ENCODE results near the gene HPCA. TPM values are rescaled to one million over a fixed set of nuclear protein-coding genes. Genes with fewer than 3 reads are reported as not detected.

HPCA gene
- total RNA-seq, 2 experiments from 2014 or later = not detected

Other genes starting within 250 kb of the HPCA start
- gene ZBTB8OS, start 235.9 kb upstream of the HPCA start, total RNA-seq = 10 to 100 TPM; 76.9 to 83.7 TPM
- gene RBBP4, start 235.3 kb upstream of the HPCA start, total RNA-seq = 100 to 1,000 TPM; 295 to 302 TPM
- not detected for gene SYNC, start 183.7 kb upstream of the HPCA start, total RNA-seq
- 100 to 1,000 TPM; 241 to 243 TPM for gene YARS1, start 69.1 kb upstream of the HPCA start, total RNA-seq
- gene S100PBP, start 68.8 kb upstream of the HPCA start, total RNA-seq = 10 to 100 TPM; 34.8 to 35.6 TPM
- not detected for gene FNDC5, start 15.6 kb upstream of the HPCA start, total RNA-seq
- 1 to 10 TPM; 3.0 to 3.2 TPM for gene TMEM54, start 14.9 kb downstream of the HPCA start, total RNA-seq
- gene RNF19B, start 78.3 kb downstream of the HPCA start, total RNA-seq = 10 to 100 TPM; 21.7 to 22.5 TPM
- gene AK2, start 150.4 kb downstream of the HPCA start, total RNA-seq = 100 to 1,000 TPM; 384 TPM
- gene AZIN2, start 194.7 kb downstream of the HPCA start, total RNA-seq = 1 to 10 TPM; 2.0 to 3.4 TPM

Data from activated CD8-positive, alpha-beta memory T cell treated with anti-CD3 and anti-CD28 coated beads for 36 hours (primary cell).